Activated naive CD4-positive, alpha-beta T cell treated with anti-CD3 and anti-CD28 coated beads, Interleukin-2, amount 10 ng/mL, durations not matched to agents 7 days and 5 days (primary cell): ENCODE measurements around the gene RPS6KA6.
A peak's percentile ranks its signal among the peaks of the same experiment; 100 is the strongest.

ENCODE experiments used
- CTCF ChIA-PET: fragments of 350-600 bp; sonication (Branson Sonifier 250); formaldehyde crosslinking; loops from one replicate; lab custom pipeline; 2021; ENCODE audit warnings: antibody characterized with exemption; lab: Charles Lee
- DNase-seq: peaks from one replicate; pipeline ENCODE4 v3.0.0-alpha.2; 2020
- H3K27ac Mint-ChIP-seq: one replicate; pipeline ENCODE4 v1.8.0; 2021; ENCODE audit warnings: mild to moderate bottlenecking, moderate library complexity, mixed read lengths
- H3K27me3 Mint-ChIP-seq: one replicate; pipeline ENCODE4 v1.8.0; 2021; ENCODE audit warnings: mild to moderate bottlenecking, mixed read lengths
- H3K36me3 Mint-ChIP-seq: one replicate; pipeline ENCODE4 v1.8.0; 2021; ENCODE audit warnings: mixed read lengths
- H3K4me1 Mint-ChIP-seq: one replicate; pipeline ENCODE4 v1.8.0; 2021; ENCODE audit warnings: mixed read lengths
- H3K4me3 Mint-ChIP-seq: one replicate; pipeline ENCODE4 v1.8.0; 2021; ENCODE audit warnings: mild to moderate bottlenecking, moderate library complexity, mixed read lengths
- H3K9me3 Mint-ChIP-seq: one replicate; pipeline ENCODE4 v1.8.0; 2021; ENCODE audit warnings: mixed read lengths

RPS6KA6 gene

GRCh38 chrX:84187533-84188319 is at the start of gene RPS6KA6:
TSS of gene RPS6KA6 (minus strand) at chrX:84188199. CDS start at chrX:84187899, 300 bp downstream.
- CTCF ChIA-PET = no interaction called here
- Mint-ChIP-seq H3K4me3 (peak within 1 kb of the TSS; percentile 53), H3K36me3 (no peaks in the 10 kb centered on the region), H3K27ac (no peak within 1 kb of the TSS), H3K27me3 (peaks cover 23% of the 10 kb centered on the region), H3K9me3 (no peaks in the 10 kb centered on the region), H3K4me1 (peaks cover 5% of the 10 kb centered on the region)
- no peak for DNase-seq

- no peak overlapping the region for H3K4me3 Mint-ChIP-seq
- CTCF ChIA-PET = no interaction called here
Measured at GRCh38 chrX:84224741-84225140, 36.7 kb upstream of the RPS6KA6 start.

GRCh38 chrX:84223261-84223660 is 35.3 kb upstream of the RPS6KA6 start:
- Mint-ChIP-seq H3K27ac (no peak overlapping the region), H3K27me3 (no peaks in the 10 kb centered on the region), H3K4me3 (no peak overlapping the region), H3K9me3 (no peaks in the 10 kb centered on the region), H3K4me1 (no peaks in the 10 kb centered on the region), H3K36me3 (no peaks in the 10 kb centered on the region)
- DNase-seq = no peak
- CTCF ChIA-PET = no interaction called here

More at GRCh38 chrX:84224741-84225140, 36.7 kb upstream of the RPS6KA6 start:
- Mint-ChIP-seq H3K27ac (no peak overlapping the region), H3K27me3 (no peaks in the 10 kb centered on the region), H3K36me3 (no peaks in the 10 kb centered on the region), H3K4me1 (no peaks in the 10 kb centered on the region), H3K9me3 (no peaks in the 10 kb centered on the region)
- no peak for DNase-seq

- no peak for DNase-seq
- Mint-ChIP-seq H3K9me3 (no peaks in the 10 kb centered on the region), H3K27me3 (no peaks in the 10 kb centered on the region), H3K36me3 (no peaks in the 10 kb centered on the region), H3K4me1 (no peaks in the 10 kb centered on the region), H3K4me3 (no peak overlapping the region), H3K27ac (no peak overlapping the region)
- CTCF ChIA-PET = no interaction called here
Measured at GRCh38 chrX:84221181-84221580, 33.2 kb upstream of the RPS6KA6 start.

GRCh38 chrX:84219551-84219950 is 31.6 kb upstream of the RPS6KA6 start:
- no peaks in the 10 kb centered on the region for H3K9me3 Mint-ChIP-seq

GRCh38 chrX:84218726-84219125 is 30.7 kb upstream of the RPS6KA6 start:
- Mint-ChIP-seq H3K9me3 (no peaks in the 10 kb centered on the region), H3K36me3 (no peaks in the 10 kb centered on the region), H3K4me1 (no peaks in the 10 kb centered on the region), H3K27ac (no peak overlapping the region), H3K27me3 (no peaks in the 10 kb centered on the region), H3K4me3 (no peak overlapping the region)
- CTCF ChIA-PET = no interaction called here
- no peak for DNase-seq

More at GRCh38 chrX:84219551-84219950, 31.6 kb upstream of the RPS6KA6 start:
- H3K27ac Mint-ChIP-seq = no peak overlapping the region
- H3K4me1 Mint-ChIP-seq = no peaks in the 10 kb centered on the region
- CTCF ChIA-PET = no interaction called here
- H3K4me3 Mint-ChIP-seq = no peak overlapping the region
- no peak for DNase-seq
- no peaks in the 10 kb centered on the region for H3K27me3 Mint-ChIP-seq
- no peaks in the 10 kb centered on the region for H3K36me3 Mint-ChIP-seq

- no peaks in the 10 kb centered on the region for H3K4me1 Mint-ChIP-seq
- no peaks in the 10 kb centered on the region for H3K9me3 Mint-ChIP-seq
- no peak overlapping the region for H3K4me3 Mint-ChIP-seq
- H3K27me3 Mint-ChIP-seq = no peaks in the 10 kb centered on the region
- no peak overlapping the region for H3K27ac Mint-ChIP-seq
- CTCF ChIA-PET = no interaction called here
- DNase-seq = no peak
- no peaks in the 10 kb centered on the region for H3K36me3 Mint-ChIP-seq
Measured at GRCh38 chrX:84216881-84217280, 28.9 kb upstream of the RPS6KA6 start.

- no peaks in the 10 kb centered on the region for H3K36me3 Mint-ChIP-seq
- no peak overlapping the region for H3K4me3 Mint-ChIP-seq
- CTCF ChIA-PET = no interaction called here
- no peaks in the 10 kb centered on the region for H3K4me1 Mint-ChIP-seq
- DNase-seq = no peak
- H3K27ac Mint-ChIP-seq = no peak overlapping the region
- H3K9me3 Mint-ChIP-seq = no peaks in the 10 kb centered on the region
- no peaks in the 10 kb centered on the region for H3K27me3 Mint-ChIP-seq
Measured at GRCh38 chrX:84216406-84216805, 28.4 kb upstream of the RPS6KA6 start.

GRCh38 chrX:84205276-84205675 is 17.3 kb upstream of the RPS6KA6 start:
- Mint-ChIP-seq H3K27me3 (no peaks in the 10 kb centered on the region), H3K4me1 (no peaks in the 10 kb centered on the region), H3K27ac (no peak overlapping the region), H3K9me3 (no peaks in the 10 kb centered on the region), H3K4me3 (no peak overlapping the region), H3K36me3 (no peaks in the 10 kb centered on the region)
- CTCF ChIA-PET = no interaction called here
- DNase-seq = no peak

GRCh38 chrX:84199688-84200087 is 11.7 kb upstream of the RPS6KA6 start:
- no peaks in the 10 kb centered on the region for H3K36me3 Mint-ChIP-seq
- no peak overlapping the region for H3K4me3 Mint-ChIP-seq
- DNase-seq = no peak
- CTCF ChIA-PET = no interaction called here
- H3K4me1 Mint-ChIP-seq = no peaks in the 10 kb centered on the region
- H3K27me3 Mint-ChIP-seq = no peaks in the 10 kb centered on the region
- no peak overlapping the region for H3K27ac Mint-ChIP-seq
- no peaks in the 10 kb centered on the region for H3K9me3 Mint-ChIP-seq

GRCh38 chrX:84197550-84197949 is 9.6 kb upstream of the RPS6KA6 start:
- CTCF ChIA-PET = no interaction called here
- Mint-ChIP-seq H3K9me3 (no peaks in the 10 kb centered on the region), H3K4me3 (no peak overlapping the region), H3K4me1 (no peaks in the 10 kb centered on the region), H3K27ac (no peak overlapping the region), H3K36me3 (no peaks in the 10 kb centered on the region), H3K27me3 (no peaks in the 10 kb centered on the region)
- DNase-seq = no peak

- H3K27me3 Mint-ChIP-seq = peaks cover 19% of the 10 kb centered on the region
- CTCF ChIA-PET = no interaction called here
- H3K4me1 Mint-ChIP-seq = peaks cover 2% of the 10 kb centered on the region
- no peak overlapping the region for H3K4me3 Mint-ChIP-seq
- no peaks in the 10 kb centered on the region for H3K36me3 Mint-ChIP-seq
- H3K27ac Mint-ChIP-seq = no peak overlapping the region
- no peaks in the 10 kb centered on the region for H3K9me3 Mint-ChIP-seq
- DNase-seq = no peak
Measured at GRCh38 chrX:84192006-84192405, 4.0 kb upstream of the RPS6KA6 start.

GRCh38 chrX:84189125-84189524 is 1.1 kb upstream of the RPS6KA6 start:
- no peak overlapping the region for H3K4me3 Mint-ChIP-seq
- H3K27me3 Mint-ChIP-seq = peaks cover 23% of the 10 kb centered on the region
- DNase-seq = no peak
- no peaks in the 10 kb centered on the region for H3K9me3 Mint-ChIP-seq
- CTCF ChIA-PET = no interaction called here
- no peak overlapping the region for H3K27ac Mint-ChIP-seq
- H3K36me3 Mint-ChIP-seq = no peaks in the 10 kb centered on the region
- H3K4me1 Mint-ChIP-seq = peaks cover 5% of the 10 kb centered on the region

- Mint-ChIP-seq H3K4me1 (peaks cover 5% of the 10 kb centered on the region), H3K27ac (no peak overlapping the region), H3K36me3 (no peaks in the 10 kb centered on the region), H3K9me3 (no peaks in the 10 kb centered on the region), H3K27me3 (peaks cover 23% of the 10 kb centered on the region), H3K4me3 (no peak overlapping the region)
- CTCF ChIA-PET = no interaction called here
- DNase-seq = no peak
Measured at GRCh38 chrX:84188320-84188834, 378 bp upstream of the RPS6KA6 start.
